GM21390 (cell line): ENCODE measurements around the gene NDUFAF8.

Experiments
- ATAC-seq: cut with Tn5 transposase; IDR thresholded peaks from one replicate; pipeline ENCODE4 v1.9.1; 2021; ENCODE audit not compliant: unreplicated experiment

The NDUFAF8 gene

GRCh38 chr17:81238815-81239713 lies at the start of gene NDUFAF8, which contains the start of gene TEPSIN:
Gene NDUFAF8, plus strand, starts transcription at chr17:81239318. Its CDS starts 46 bp downstream, at chr17:81239364.
Gene TEPSIN, minus strand, starts transcription at chr17:81239055. Its CDS starts 22 bp downstream, at chr17:81239033.
- ATAC-seq: peak; percentile 87

GRCh38 chr17:81189670-81190530 lies 49.2 kb upstream of the NDUFAF8 start:
- ATAC-seq: no peak

- ATAC-seq: no peak
Observed at GRCh38 chr17:81190591-81190990, 48.5 kb upstream of the NDUFAF8 start.

GRCh38 chr17:81191116-81191515 lies 48.0 kb upstream of the NDUFAF8 start:
- ATAC-seq: no peak

GRCh38 chr17:81191646-81192045 lies 47.5 kb upstream of the NDUFAF8 start:
- no peak for ATAC-seq

GRCh38 chr17:81192386-81193050 lies 46.6 kb upstream of the NDUFAF8 start:
- no peak for ATAC-seq

GRCh38 chr17:81193051-81193410 lies 46.1 kb upstream of the NDUFAF8 start:
- ATAC-seq: no peak

- no peak for ATAC-seq
Observed at GRCh38 chr17:81193470-81194224, 45.5 kb upstream of the NDUFAF8 start.

GRCh38 chr17:81194225-81194760 lies 44.8 kb upstream of the NDUFAF8 start:
- ATAC-seq: no peak

GRCh38 chr17:81194941-81195901 lies 43.9 kb upstream of the NDUFAF8 start:
- no peak for ATAC-seq

GRCh38 chr17:81195941-81196495 lies 43.1 kb upstream of the NDUFAF8 start:
- no peak for ATAC-seq

- no peak for ATAC-seq
Observed at GRCh38 chr17:81196505-81197408, 42.4 kb upstream of the NDUFAF8 start.

GRCh38 chr17:81197409-81197795 lies 41.7 kb upstream of the NDUFAF8 start:
- ATAC-seq: no peak

GRCh38 chr17:81197831-81198490 lies 41.2 kb upstream of the NDUFAF8 start:
- ATAC-seq: no peak

- no peak for ATAC-seq
Observed at GRCh38 chr17:81198826-81199481, 40.2 kb upstream of the NDUFAF8 start.

- ATAC-seq: no peak
Observed at GRCh38 chr17:81199482-81199830, 39.7 kb upstream of the NDUFAF8 start.

GRCh38 chr17:81200201-81200600 lies 38.9 kb upstream of the NDUFAF8 start:
- no peak for ATAC-seq
